ENCODE data around the gene KRTAP5-6. TPM values are rescaled to one million over a fixed set of nuclear protein-coding genes. Genes with fewer than 3 reads are reported as not detected.
"Not testable (repeated sequence)": the region's sequence is repeated elsewhere in the genome, so short reads cannot be mapped to it uniquely, and the experiment has no call there.

The KRTAP5-6 gene
- total RNA-seq, 1 experiment from 2014 or later = not detected

DNA sequence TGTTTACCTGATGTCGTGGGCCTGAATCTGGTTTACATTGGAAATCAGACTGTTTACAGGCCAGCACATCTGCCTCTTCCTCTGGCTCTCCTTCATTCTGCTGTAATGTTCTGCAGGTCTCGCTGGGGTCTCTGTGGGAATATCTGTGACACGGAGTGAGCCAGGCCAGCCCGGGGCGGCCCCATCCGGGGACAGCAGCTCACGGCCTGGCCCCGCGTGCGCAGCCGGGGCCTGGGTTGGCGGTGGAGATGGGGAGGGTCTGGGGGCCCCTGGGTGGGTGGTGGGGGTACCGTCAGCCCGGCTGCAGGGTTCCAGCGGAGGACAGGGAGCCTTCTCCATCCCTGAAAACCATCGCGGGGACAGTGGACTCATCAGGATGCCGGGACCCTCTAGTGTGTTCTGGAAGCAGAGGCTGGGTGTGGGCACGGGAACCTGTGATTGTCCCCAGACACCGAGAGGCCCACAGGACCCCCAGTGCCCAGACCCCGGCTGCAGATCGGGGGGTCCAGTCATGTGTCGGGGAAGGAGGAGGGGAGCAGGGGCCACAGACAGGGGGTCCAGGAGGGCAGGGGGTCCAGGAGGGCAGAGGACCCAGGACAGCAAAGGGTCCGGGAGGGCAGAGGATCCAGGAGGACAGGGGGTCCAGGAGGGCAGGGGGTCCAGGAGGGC, 13.0 kb upstream of the KRTAP5-6 start:
- RAD21 ChIA-PET (ENCODE audit: low non-redundant PET in 1 of 2, low total read pairs in 2 of 2, uncharacterized antibody in 2 of 2, unreplicated experiment in 2 of 2); H3K4me3 ChIP-seq (replicated peaks in 1 of 2; ENCODE audit: low read depth in 1 of 2, low read length in 2 of 2); POLR2A ChIA-PET; H3K9me3 ChIP-seq (ENCODE audit: control insufficient read depth in 1 of 2, insufficient read depth in 1 of 2, low read depth in 1 of 2, low read length in 2 of 2); H3K4me1 ChIP-seq (ENCODE audit: control insufficient read depth in 1 of 2, insufficient read depth in 2 of 2, low read length in 2 of 2); H3K4me2 ChIP-seq (ENCODE audit: low read length); H3K9me2 ChIP-seq (ENCODE audit: insufficient read depth); H3K79me2 ChIP-seq (ENCODE audit: insufficient read depth, low read length); H2AFZ ChIP-seq (ENCODE audit: low read depth, low read length, poor library complexity, severe bottlenecking); H3K27me3 ChIP-seq (ENCODE audit: insufficient read depth, low read length); CTCF ChIA-PET; H4K20me1 ChIP-seq (ENCODE audit: insufficient read depth); BruUV-seq (replicated peaks); H3K36me3 ChIP-seq (ENCODE audit: control insufficient read depth in 1 of 2, insufficient read depth in 2 of 2, low read length in 2 of 2); H3K9ac ChIP-seq (ENCODE audit: low read length); DNase-seq (ENCODE audit: low read depth, low spot score); H3K27ac ChIP-seq (ENCODE audit: low read depth, low read length); intact Hi-C loops (cut with micrococcal nuclease); ATAC-seq: not testable (repeated sequence)

DNA sequence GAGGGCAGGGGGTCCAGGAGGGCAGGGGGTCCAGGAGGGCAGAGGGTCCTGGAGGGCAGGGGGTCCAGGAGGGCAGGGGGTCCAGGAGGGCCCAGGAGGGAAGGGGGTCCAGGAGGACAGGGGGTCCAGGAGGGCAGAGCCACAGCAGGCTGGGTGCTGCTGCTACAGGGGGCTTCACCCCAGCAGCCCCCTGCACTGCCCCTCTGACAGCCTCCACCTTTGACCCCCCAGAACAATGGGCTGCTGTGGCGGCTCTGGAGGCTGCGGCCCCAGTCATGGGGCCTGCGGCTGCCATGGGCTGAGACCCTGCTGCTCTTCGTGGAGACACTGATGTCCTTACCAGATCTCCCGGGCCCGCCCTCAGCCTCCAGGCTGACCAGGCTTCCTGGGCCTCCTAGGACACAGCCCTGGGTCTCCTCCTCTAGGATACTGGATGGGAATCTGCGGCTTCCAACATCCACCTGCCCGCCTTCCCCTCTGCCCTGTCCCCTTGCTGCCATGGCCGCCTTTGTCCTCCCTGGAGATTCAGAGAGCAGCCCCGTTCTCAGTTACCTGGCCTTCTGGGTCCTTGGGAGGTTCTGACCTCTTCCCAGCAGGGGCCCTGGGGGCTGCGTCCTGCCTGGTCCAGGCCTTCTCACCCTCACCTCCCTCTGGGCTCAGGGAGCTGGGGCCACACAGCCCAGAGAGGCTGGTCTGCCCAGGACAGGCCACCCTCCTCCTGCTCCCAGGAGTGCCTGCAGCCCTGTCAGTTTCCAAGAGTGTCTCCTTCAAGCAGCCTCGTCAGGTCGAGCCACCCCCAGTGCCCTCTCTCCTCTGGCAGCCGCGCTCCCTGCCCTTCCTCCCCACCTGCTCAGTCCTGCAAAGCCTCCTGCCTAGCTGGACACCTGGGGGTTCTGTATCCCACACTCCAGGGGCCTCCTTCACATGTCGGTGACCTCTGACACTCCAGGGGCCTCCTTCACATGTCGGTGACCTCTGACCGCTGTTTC, 11.8 kb upstream of the KRTAP5-6 start:
- H3K4me3 ChIP-seq (replicated peaks in 1 of 2; ENCODE audit: low read depth in 1 of 2, low read length in 2 of 2); BruUV-seq (replicated peaks); H3K9me2 ChIP-seq (ENCODE audit: insufficient read depth); H3K27ac ChIP-seq (ENCODE audit: low read depth, low read length); CTCF ChIA-PET; RAD21 ChIA-PET (ENCODE audit: low non-redundant PET in 1 of 2, low total read pairs in 2 of 2, uncharacterized antibody in 2 of 2, unreplicated experiment in 2 of 2); H3K36me3 ChIP-seq (ENCODE audit: control insufficient read depth in 1 of 2, insufficient read depth in 2 of 2, low read length in 2 of 2); H3K27me3 ChIP-seq (ENCODE audit: insufficient read depth, low read length); H3K9me3 ChIP-seq (ENCODE audit: control insufficient read depth in 1 of 2, insufficient read depth in 1 of 2, low read depth in 1 of 2, low read length in 2 of 2); intact Hi-C loops (cut with micrococcal nuclease); POLR2A ChIA-PET; H3K4me1 ChIP-seq (ENCODE audit: control insufficient read depth in 1 of 2, insufficient read depth in 2 of 2, low read length in 2 of 2); ATAC-seq; H3K4me2 ChIP-seq (ENCODE audit: low read length); H3K9ac ChIP-seq (ENCODE audit: low read length); DNase-seq (ENCODE audit: low read depth, low spot score); H2AFZ ChIP-seq (ENCODE audit: low read depth, low read length, poor library complexity, severe bottlenecking); H3K79me2 ChIP-seq (ENCODE audit: insufficient read depth, low read length); H4K20me1 ChIP-seq (ENCODE audit: insufficient read depth): not testable (repeated sequence)

DNA sequence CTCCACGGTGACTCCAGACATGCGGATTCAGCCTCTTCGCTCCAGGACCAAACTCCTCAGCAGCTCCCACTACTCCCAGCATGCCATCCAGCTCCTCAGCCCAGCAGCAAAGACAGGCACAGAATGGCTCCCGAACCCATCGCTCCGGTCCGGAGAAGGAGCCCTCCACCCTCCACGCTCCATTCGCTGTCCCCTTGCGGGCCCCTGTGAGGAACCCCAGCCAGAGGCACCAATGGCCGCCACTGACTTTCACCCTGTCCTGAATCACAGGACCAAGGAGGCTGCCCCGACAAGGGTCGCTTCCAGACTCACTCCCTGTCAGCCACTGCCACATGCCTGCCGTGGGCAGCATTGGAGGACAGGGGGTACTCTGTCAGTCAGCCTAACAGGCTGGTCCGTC, 10.8 kb upstream of the KRTAP5-6 start:
- DNase-seq (ENCODE audit: low read depth, low spot score); RAD21 ChIA-PET (ENCODE audit: low non-redundant PET in 1 of 2, low total read pairs in 2 of 2, uncharacterized antibody in 2 of 2, unreplicated experiment in 2 of 2); H3K4me2 ChIP-seq (ENCODE audit: low read length); CTCF ChIA-PET; BruUV-seq (replicated peaks); H3K4me1 ChIP-seq (ENCODE audit: control insufficient read depth in 1 of 2, insufficient read depth in 2 of 2, low read length in 2 of 2); H3K9ac ChIP-seq (ENCODE audit: low read length); H3K27me3 ChIP-seq (ENCODE audit: insufficient read depth, low read length); H2AFZ ChIP-seq (ENCODE audit: low read depth, low read length, poor library complexity, severe bottlenecking); H3K27ac ChIP-seq (ENCODE audit: low read depth, low read length); H4K20me1 ChIP-seq (ENCODE audit: insufficient read depth); intact Hi-C loops (cut with micrococcal nuclease); H3K79me2 ChIP-seq (ENCODE audit: insufficient read depth, low read length); H3K4me3 ChIP-seq (replicated peaks in 1 of 2; ENCODE audit: low read depth in 1 of 2, low read length in 2 of 2); H3K9me3 ChIP-seq (ENCODE audit: control insufficient read depth in 1 of 2, insufficient read depth in 1 of 2, low read depth in 1 of 2, low read length in 2 of 2); POLR2A ChIA-PET; H3K36me3 ChIP-seq (ENCODE audit: control insufficient read depth in 1 of 2, insufficient read depth in 2 of 2, low read length in 2 of 2); H3K9me2 ChIP-seq (ENCODE audit: insufficient read depth): not testable (repeated sequence)
- ATAC-seq = peak; percentile 22; the same call in 1 of the 2 replicates

DNA sequence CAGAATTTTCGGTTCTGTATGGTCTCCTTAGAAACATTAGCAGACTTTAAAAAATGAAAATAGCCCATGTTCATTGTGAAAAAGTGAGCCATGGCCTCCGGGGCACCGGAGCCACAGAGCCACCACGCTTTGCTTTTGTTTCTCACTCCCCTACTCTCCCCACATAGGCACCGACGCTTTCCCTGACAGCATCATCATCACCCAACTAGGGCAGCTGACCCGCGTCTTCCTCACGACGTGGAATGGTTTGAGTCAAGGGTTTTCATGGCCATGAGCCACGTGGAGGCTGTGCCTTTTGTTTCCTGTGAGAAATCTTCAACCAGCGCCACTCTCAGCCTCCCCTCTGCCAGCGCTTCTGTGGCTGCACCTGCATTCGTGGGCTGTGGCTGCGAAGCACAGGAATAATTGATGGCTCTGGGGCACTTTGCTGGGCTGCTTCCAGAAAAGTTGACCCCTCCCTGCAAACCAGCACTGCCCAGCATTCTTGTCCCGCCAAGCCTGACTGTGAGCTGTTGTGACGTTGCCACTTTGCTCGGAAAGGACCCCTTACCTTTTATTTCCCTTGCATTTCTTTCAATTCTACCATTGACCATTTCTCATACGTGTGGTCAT, 8.6 kb upstream of the KRTAP5-6 start:
- ATAC-seq; POLR2A ChIA-PET; H3K27ac ChIP-seq (ENCODE audit: low read depth, low read length); H3K79me2 ChIP-seq (ENCODE audit: insufficient read depth, low read length); H3K9me3 ChIP-seq (ENCODE audit: control insufficient read depth in 1 of 2, insufficient read depth in 1 of 2, low read depth in 1 of 2, low read length in 2 of 2); H2AFZ ChIP-seq (ENCODE audit: low read depth, low read length, poor library complexity, severe bottlenecking); H3K27me3 ChIP-seq (ENCODE audit: insufficient read depth, low read length); BruUV-seq (replicated peaks); H3K9me2 ChIP-seq (ENCODE audit: insufficient read depth); H4K20me1 ChIP-seq (ENCODE audit: insufficient read depth); H3K4me3 ChIP-seq (replicated peaks in 1 of 2; ENCODE audit: low read depth in 1 of 2, low read length in 2 of 2); CTCF ChIA-PET; RAD21 ChIA-PET (ENCODE audit: low non-redundant PET in 1 of 2, low total read pairs in 2 of 2, uncharacterized antibody in 2 of 2, unreplicated experiment in 2 of 2); intact Hi-C loops (cut with micrococcal nuclease); DNase-seq (ENCODE audit: low read depth, low spot score); H3K4me2 ChIP-seq (ENCODE audit: low read length); H3K4me1 ChIP-seq (ENCODE audit: control insufficient read depth in 1 of 2, insufficient read depth in 2 of 2, low read length in 2 of 2); H3K36me3 ChIP-seq (ENCODE audit: control insufficient read depth in 1 of 2, insufficient read depth in 2 of 2, low read length in 2 of 2); H3K9ac ChIP-seq (ENCODE audit: low read length): not testable (repeated sequence)
